ENCODE results near the gene RFPL3. TPM values are rescaled to one million over a fixed set of nuclear protein-coding genes. Genes with fewer than 3 reads are reported as not detected.

The RFPL3 gene
- total RNA-seq, 1 experiment from 2014 or later: not detected

- no peaks in the 10 kb centered on the region for H3K9me3 ChIP-seq (ENCODE audit: low read length)
- no TSS peak for BruUV-seq (replicated peaks)
Observed at GRCh38 chr22:32333769-32334659, 23.7 kb upstream of the RFPL3 start.

DNA sequence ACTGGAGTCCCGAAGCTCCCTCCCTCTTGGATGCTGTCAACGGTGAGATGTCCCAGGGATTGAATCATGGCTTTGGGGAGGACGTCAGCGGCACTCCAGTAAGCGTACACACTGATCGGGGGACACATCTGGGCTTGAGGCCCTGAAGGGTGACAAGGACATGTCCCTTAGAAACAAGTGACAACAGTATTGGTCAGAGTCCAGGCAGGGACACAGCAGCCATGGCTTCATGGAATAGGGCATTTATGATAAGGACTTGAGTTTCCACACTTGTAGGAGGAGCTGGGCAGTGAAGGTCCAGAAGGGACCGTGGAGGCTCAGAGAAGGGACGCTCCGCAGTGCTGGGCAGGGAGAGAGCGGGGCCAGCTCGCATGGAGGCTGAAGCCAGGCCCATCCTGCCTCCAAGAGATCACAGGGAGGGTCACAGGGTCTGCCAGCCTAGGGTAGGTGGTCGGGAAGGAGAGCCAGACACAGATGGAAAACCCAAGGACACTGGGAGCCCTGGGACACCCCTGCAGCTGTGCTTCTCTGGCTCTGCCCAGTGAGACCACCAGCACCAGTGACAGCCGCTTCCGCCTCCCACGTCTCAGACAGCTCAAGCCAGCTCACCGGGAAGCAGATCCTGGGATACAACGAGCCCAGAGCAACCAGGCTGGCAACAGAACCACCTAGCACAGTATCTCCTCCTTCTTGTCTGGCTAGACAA lies 22.9 kb upstream of the RFPL3 start:
- DNase-seq (no peak), ATAC-seq (no peak)
- no peak for TF ChIP-seq EZH2 (IDR thresholded peaks at IDR 0.05; ENCODE audit: low read length, unreplicated experiment)
- TF ChIP-seq, protein P1, sequence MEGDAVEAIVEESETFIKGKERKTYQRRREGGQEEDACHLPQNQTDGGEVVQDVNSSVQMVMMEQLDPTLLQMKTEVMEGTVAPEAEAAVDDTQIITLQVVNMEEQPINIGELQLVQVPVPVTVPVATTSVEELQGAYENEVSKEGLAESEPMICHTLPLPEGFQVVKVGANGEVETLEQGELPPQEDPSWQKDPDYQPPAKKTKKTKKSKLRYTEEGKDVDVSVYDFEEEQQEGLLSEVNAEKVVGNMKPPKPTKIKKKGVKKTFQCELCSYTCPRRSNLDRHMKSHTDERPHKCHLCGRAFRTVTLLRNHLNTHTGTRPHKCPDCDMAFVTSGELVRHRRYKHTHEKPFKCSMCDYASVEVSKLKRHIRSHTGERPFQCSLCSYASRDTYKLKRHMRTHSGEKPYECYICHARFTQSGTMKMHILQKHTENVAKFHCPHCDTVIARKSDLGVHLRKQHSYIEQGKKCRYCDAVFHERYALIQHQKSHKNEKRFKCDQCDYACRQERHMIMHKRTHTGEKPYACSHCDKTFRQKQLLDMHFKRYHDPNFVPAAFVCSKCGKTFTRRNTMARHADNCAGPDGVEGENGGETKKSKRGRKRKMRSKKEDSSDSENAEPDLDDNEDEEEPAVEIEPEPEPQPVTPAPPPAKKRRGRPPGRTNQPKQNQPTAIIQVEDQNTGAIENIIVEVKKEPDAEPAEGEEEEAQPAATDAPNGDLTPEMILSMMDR (conservative IDR thresholded peaks at IDR 0.05; ENCODE audit: low read depth, low read length): no peak
- TF ChIP-seq EZH2phosphoT487 (IDR thresholded peaks at IDR 0.05; ENCODE audit: borderline replicate concordance, low read length): no peak

More at GRCh38 chr22:32333769-32334659, 23.7 kb upstream of the RFPL3 start:
- no peaks in the 10 kb centered on the region for H3K4me1 ChIP-seq (ENCODE audit: insufficient read depth, low read length)
- H3K4me2 ChIP-seq (ENCODE audit: low read length): no peak overlapping the region
- H3K9me2 ChIP-seq (replicated peaks; ENCODE audit: low read length): no peaks in the 10 kb centered on the region
- intact Hi-C loops (cut with micrococcal nuclease): no loop called here
- H3K4me3 ChIP-seq (ENCODE audit: low read length): no peak overlapping the region
- no peak for ATAC-seq
- TF ChIP-seq EZH2phosphoT487 (IDR thresholded peaks at IDR 0.05; ENCODE audit: borderline replicate concordance, low read length) (no peak), EZH2 (IDR thresholded peaks at IDR 0.05; ENCODE audit: low read length, unreplicated experiment) (no peak)
- TF ChIP-seq, protein P1 (conservative IDR thresholded peaks at IDR 0.05; ENCODE audit: low read depth, low read length): no peak
- H3K79me2 ChIP-seq (ENCODE audit: low read length): no peaks in the 10 kb centered on the region
- H3K27me3 ChIP-seq (ENCODE audit: low read length): peaks cover 3% of the 10 kb centered on the region; the same call in 1 of the 2 replicates
- no peak overlapping the region for H3K27ac ChIP-seq (ENCODE audit: low read length)
- H2AFZ ChIP-seq (ENCODE audit: low read length): no peak overlapping the region
- no peaks in the 10 kb centered on the region for H3K36me3 ChIP-seq (ENCODE audit: low read depth, low read length)
- DNase-seq: no peak
- POLR2A ChIA-PET (ENCODE audit: unreplicated experiment): no interaction called here
- no peak overlapping the region for H3K9ac ChIP-seq (ENCODE audit: low read length)
- H4K20me1 ChIP-seq (ENCODE audit: low read length): no peaks in the 10 kb centered on the region
- CTCF ChIA-PET: no interaction called here
- no peaks in the 10 kb centered on the region for H3F3A ChIP-seq (ENCODE audit: low read length, unreplicated experiment)

More for the DNA sequence above, 22.9 kb upstream of the RFPL3 start:
- Histone ChIP-seq H3K27me3 (ENCODE audit: low read length) (peaks cover 11% of the 10 kb centered on the region), H3F3A (ENCODE audit: low read length, unreplicated experiment) (no peaks in the 10 kb centered on the region), H2AFZ (ENCODE audit: low read length) (no peak overlapping the region), H3K9me2 (replicated peaks; ENCODE audit: low read length) (no peaks in the 10 kb centered on the region), H3K9me3 (ENCODE audit: low read length) (no peaks in the 10 kb centered on the region), H3K4me1 (ENCODE audit: insufficient read depth, low read length) (no peaks in the 10 kb centered on the region), H4K20me1 (ENCODE audit: low read length) (no peaks in the 10 kb centered on the region), H3K79me2 (ENCODE audit: low read length) (no peaks in the 10 kb centered on the region), H3K36me3 (ENCODE audit: low read depth, low read length) (no peaks in the 10 kb centered on the region), H3K4me3 (ENCODE audit: low read length) (no peak overlapping the region), H3K4me2 (ENCODE audit: low read length) (no peak overlapping the region), H3K9ac (ENCODE audit: low read length) (no peak overlapping the region), H3K27ac (ENCODE audit: low read length) (no peak overlapping the region)
- ChIA-PET CTCF (no interaction called here), POLR2A (ENCODE audit: unreplicated experiment) (no interaction called here)
- intact Hi-C loops (cut with micrococcal nuclease): no loop called here
- BruUV-seq (replicated peaks): no TSS peak
